Ascending aorta (tissue), 2 donors: ENCODE measurements around the gene TIE1. TPM values are rescaled to one million over a fixed set of nuclear protein-coding genes. Genes with fewer than 3 reads are reported as not detected.

ENCODE experiments used
- DNase-seq, 2 donors: peaks; one replicate each; pipeline ENCODE4 v3.0.0-alpha.2; 2019; ENCODE audit warnings: low spot score in 2 of 2
- H3K27ac ChIP-seq, 2 donors: fragments of 200-600 bp; sonication (generic); one replicate each; pipeline ENCODE4 v1.5.1; 2016 to 2017; ENCODE audit warnings: mild to moderate bottlenecking in 1 of 2
- H3K27me3 ChIP-seq: fragments of 200-600 bp; sonication (generic); one replicate; pipeline ENCODE4 v1.5.1; 2017
- H3K36me3 ChIP-seq, 2 donors: fragments of 200-600 bp; sonication (generic); one replicate each; pipeline ENCODE4 v1.5.1; 2016
- H3K4me1 ChIP-seq, 2 donors: fragments of 200-600 bp; sonication (generic); one replicate each; pipeline ENCODE4 v1.5.1; 2016 to 2017; ENCODE audit warnings: mild to moderate bottlenecking in 1 of 2
- H3K4me3 ChIP-seq, 2 donors: fragments of 200-600 bp; sonication (generic); one replicate each; pipeline ENCODE4 v1.5.1; 2016 to 2017; ENCODE audit warnings: mild to moderate bottlenecking in 1 of 2
- H3K9me3 ChIP-seq, 2 donors: fragments of 200-600 bp; sonication (generic); one replicate each; pipeline ENCODE4 v1.5.1; 2016
- CTCF ChIP-seq, 3 experiments: fragments of 200-600 bp in 2 of 3; fragments of 450-650 bp in 1 of 3; sonication (generic) in 2 of 3; IDR thresholded peaks; one replicate each; pipeline ENCODE4 v1.5.1; 2016 to 2019; ENCODE audit warnings: antibody characterized with exemption in 3 of 3, mild to moderate bottlenecking in 1 of 3, moderate library complexity in 1 of 3
- intact Hi-C: fragments of 100-400 bp; cut with DNase I; formaldehyde crosslinking; loops from one replicate; pipeline ENCODE4 v1.15.1; 2023
- total RNA-seq: library from RNA; depleted of rRNA; stranded (reverse); fragments of >200 nt; gene quantifications from one replicate; pipeline ENCODE4 v1.1.0, GENCODE V29; 2016

Gene TIE1
- total RNA-seq, 1 donor from 2014 or later, result 120 TPM

- Histone ChIP-seq H3K27ac (no peak overlapping the region), H3K9me3 (no peaks in the 10 kb centered on the region), H3K4me1 (no peaks in the 10 kb centered on the region), H3K4me3 (no peak overlapping the region), H3K36me3 (no peaks in the 10 kb centered on the region), H3K27me3 (peaks cover 5% of the 10 kb centered on the region)
- DNase-seq, result peak in 1 of 2 donors; percentile 31
- no peak for TF ChIP-seq CTCF (IDR thresholded peaks at IDR 0.05)
- intact Hi-C loops, result no loop called here
Observed at GRCh38 chr1:43267291-43267805, 33.4 kb upstream of the TIE1 start.

- Histone ChIP-seq H3K9me3 (no peaks in the 10 kb centered on the region), H3K27ac (no peak overlapping the region), H3K27me3 (peaks cover 5% of the 10 kb centered on the region), H3K4me1 (no peaks in the 10 kb centered on the region), H3K36me3 (no peaks in the 10 kb centered on the region), H3K4me3 (no peak overlapping the region)
- intact Hi-C loops, result no loop called here
- no peak for TF ChIP-seq CTCF (IDR thresholded peaks at IDR 0.05)
- DNase-seq, result peak in 1 of 2 donors; percentile 16
Observed at GRCh38 chr1:43267818-43268425, 32.9 kb upstream of the TIE1 start.

GRCh38 chr1:43269627-43270375 is 31.0 kb upstream of the TIE1 start, which contains the start of gene TMEM125:
Gene TMEM125 (plus strand): TSS chr1:43269983. CDS start chr1:43272723, 2,740 bp downstream.
- no peak within 1 kb of the TSS for H3K27ac ChIP-seq
- H3K4me1 ChIP-seq, result no peaks in the 10 kb centered on the region
- DNase-seq, result peak in 1 of 2 donors; percentile 60
- TF ChIP-seq CTCF (IDR thresholded peaks at IDR 0.05), result no peak
- H3K4me3 ChIP-seq, result peak within 1 kb of the TSS; percentile 10 to 28
- peaks cover 5% of the 10 kb centered on the region for H3K27me3 ChIP-seq
- H3K9me3 ChIP-seq, result no peaks in the 10 kb centered on the region
- intact Hi-C loops, result no loop called here
- H3K36me3 ChIP-seq, result no peaks in the 10 kb centered on the region

- Histone ChIP-seq H3K36me3 (no peaks in the 10 kb centered on the region), H3K4me1 (no peaks in the 10 kb centered on the region), H3K27ac (no peak overlapping the region), H3K27me3 (peaks cover 5% of the 10 kb centered on the region), H3K9me3 (no peaks in the 10 kb centered on the region), H3K4me3 (peak overlapping the region; percentile 10 to 28)
- peak in 1 of 2 donors; percentile 44 for DNase-seq
- intact Hi-C loops, result no loop called here
- TF ChIP-seq CTCF (IDR thresholded peaks at IDR 0.05), result no peak
Observed at GRCh38 chr1:43270421-43271095, 30.2 kb upstream of the TIE1 start.

GRCh38 chr1:43271186-43272118 is 29.3 kb upstream of the TIE1 start:
- intact Hi-C loops, result no loop called here
- Histone ChIP-seq H3K27me3 (peaks cover 5% of the 10 kb centered on the region), H3K4me3 (peak overlapping the region in 1 of 2 donors; percentile 10), H3K4me1 (no peaks in the 10 kb centered on the region), H3K9me3 (no peaks in the 10 kb centered on the region), H3K36me3 (no peaks in the 10 kb centered on the region), H3K27ac (no peak overlapping the region)
- peak in 1 of 2 donors; percentile 35 for DNase-seq
- no peak for TF ChIP-seq CTCF (IDR thresholded peaks at IDR 0.05)
